Measurements from ENCODE around the gene ELF5.

- TF ChIP-seq ZNF274 (IDR thresholded peaks at IDR 0.05; ENCODE audit: low read depth, low read length) (no peak), YY1 (IDR thresholded peaks at IDR 0.05; ENCODE audit: insufficient read depth, insufficient read length) (no peak), SUZ12 (IDR thresholded peaks at IDR 0.05; ENCODE audit: extremely low read depth, insufficient read depth, insufficient read length) (no peak)
Observed at GRCh38 chr11:34447044-34447443, 66.5 kb downstream of the ELF5 start.

Data from NT2/D1 (cell line).